Daoy (cell line): Measurements from ENCODE around the gene COTL1. TPM values are rescaled to one million over a fixed set of nuclear protein-coding genes. Genes with fewer than 3 reads are reported as not detected.

ENCODE experiments used
- DNase-seq: peaks from one replicate; pipeline ENCODE4 v3.0.0-alpha.2; 2015; ENCODE audit warnings: low read depth
- total RNA-seq: library from RNA; depleted of rRNA; stranded (reverse); fragments of >200 nt; shearing (Covaris generic); gene quantifications from 2 replicates; pipeline ENCODE4 v1.2.3, GENCODE V29; 2014

COTL1 gene
- total RNA-seq, 1 experiment from 2014 or later: 128 TPM

DNA sequence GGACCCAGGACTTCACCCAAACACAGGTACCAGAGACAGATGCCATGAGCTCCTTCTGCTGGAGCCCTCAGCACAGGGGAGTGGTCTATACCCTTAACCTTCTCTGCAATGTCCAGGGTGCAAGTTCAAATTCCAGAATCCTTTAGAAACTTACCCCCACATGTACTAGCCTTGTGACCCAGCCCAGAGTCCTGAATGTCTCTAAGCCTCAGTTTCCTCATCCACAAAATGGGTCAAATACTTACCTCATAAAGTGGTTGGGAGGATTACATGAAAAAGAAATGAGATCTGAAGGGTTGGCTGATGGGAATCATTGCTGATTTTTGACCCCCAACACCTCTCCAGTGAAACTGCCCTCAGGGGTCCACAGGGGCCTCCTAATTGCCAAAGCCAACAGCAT lies 21.7 kb downstream of the COTL1 start:
- DNase-seq: no peak

GRCh38 chr16:84595052-84595481 lies 22.8 kb downstream of the COTL1 start:
- DNase-seq: no peak

GRCh38 chr16:84594725-84595038 lies 23.2 kb downstream of the COTL1 start:
- DNase-seq: no peak

GRCh38 chr16:84593825-84594724 lies 23.8 kb downstream of the COTL1 start:
- no peak for DNase-seq

DNA sequence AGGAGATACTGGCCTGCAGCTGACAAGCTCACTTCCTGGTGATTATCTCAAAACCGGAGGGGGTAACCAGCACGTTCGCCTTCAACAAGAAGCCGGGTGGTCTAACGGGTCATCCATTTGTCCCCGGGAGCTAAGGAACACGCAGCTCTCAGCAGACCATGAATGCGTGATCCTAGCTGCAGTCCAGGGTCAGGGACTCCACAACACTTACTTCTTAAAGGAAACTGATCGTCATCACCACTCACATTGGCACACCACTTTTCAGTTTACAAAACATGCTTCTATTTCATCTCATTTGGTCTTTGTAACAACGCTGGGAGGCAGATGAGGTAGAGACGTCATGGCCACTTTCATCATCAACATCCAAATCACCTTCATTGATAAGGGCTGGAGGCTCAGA lies 25.2 kb downstream of the COTL1 start:
- no peak for DNase-seq

DNA sequence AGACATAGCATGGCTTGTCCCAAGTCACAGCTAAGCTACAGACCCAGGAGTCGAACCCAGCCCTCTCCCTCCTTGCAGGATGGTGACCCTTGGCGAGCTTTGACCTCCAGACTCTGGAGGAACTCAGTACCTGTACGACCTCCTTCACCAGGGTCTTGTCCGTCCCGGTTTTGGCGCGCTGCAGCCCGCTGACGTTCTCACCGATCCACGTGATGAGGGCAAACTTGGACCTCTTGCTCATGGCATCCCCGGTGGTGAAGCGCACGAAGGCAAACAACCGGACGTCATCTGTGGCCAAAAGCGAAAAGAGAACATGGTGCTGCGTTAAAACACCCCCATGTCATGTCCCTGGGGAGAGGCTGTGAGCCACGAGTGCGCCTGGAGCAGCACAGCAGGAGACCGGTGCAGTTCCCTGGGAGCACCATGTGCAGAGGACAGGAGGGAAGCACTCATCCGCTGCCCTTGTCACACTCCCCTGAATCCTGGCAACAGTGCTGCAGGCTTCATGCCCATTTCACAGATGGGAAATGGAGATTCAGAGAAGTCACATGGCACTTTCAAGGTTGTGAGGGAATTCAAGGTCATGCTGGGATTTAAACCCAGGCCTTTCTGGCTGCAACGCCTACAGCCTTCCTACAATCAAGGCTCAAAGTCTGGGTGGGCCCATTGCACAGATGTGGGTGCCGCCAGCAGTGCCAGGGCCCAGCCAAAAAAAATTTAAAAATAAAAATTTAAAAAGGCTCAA lies 27.7 kb downstream of the COTL1 start:
- no peak for DNase-seq

DNA sequence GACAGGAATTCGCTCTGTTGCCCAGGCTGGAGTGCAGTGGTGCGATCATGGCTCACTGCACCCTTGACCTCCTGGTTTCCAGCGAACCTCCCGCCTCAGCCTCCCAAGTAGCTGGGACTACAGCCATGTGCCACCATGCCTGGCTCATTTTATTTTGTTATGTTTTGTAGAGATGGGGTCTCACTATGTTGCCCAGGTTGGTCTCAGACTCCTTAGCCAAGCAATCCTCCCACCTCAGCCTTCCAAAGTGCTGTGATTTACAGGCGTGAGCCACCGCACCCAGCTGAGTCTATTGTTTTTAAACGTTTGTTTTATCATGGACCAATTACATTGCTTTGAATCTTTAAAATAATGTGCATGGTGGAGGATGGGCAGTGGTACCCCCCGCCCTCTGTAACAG lies 28.9 kb downstream of the COTL1 start:
- no peak for DNase-seq

DNA sequence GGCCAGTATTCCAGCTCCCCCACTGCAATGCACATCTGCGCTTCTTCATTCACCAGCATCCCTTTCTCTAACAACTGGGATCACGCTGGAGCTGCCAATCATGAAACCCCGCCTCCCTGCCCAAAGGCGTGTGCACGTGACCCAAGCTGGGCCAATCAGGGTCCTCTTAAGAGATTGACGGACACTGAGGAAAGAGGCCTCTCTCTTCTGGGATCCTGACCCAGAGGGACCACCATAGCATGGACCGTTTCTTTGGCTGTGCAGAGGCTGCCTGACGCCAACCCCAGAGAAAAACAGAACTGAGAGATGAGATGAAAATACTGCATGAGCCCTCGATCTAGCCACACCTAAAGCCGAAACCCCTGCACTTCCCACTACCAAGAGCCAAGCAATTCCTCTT lies 32.0 kb downstream of the COTL1 start:
- DNase-seq: peak; percentile 14

- DNase-seq: no peak
Observed at GRCh38 chr16:84585467-84585866, 32.4 kb downstream of the COTL1 start.

DNA sequence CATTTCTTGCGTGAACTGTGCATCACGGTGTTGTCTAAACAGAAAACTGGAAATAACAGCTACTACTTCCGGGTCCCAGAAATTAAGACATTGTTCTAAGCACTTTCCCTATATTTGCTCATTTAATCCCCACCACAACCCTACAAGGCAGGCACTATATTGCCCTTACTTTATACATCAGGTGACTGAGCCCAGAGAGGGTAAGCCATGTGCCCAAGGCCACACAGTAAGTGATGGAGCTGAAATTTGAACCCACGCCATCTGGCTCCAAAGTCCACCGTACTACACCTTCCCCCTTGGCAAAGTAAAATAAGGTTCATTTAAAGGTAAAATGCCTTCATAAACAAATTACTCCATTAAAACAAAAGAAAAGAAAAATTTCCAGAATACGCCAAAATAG lies 33.2 kb downstream of the COTL1 start:
- no peak for DNase-seq

DNA sequence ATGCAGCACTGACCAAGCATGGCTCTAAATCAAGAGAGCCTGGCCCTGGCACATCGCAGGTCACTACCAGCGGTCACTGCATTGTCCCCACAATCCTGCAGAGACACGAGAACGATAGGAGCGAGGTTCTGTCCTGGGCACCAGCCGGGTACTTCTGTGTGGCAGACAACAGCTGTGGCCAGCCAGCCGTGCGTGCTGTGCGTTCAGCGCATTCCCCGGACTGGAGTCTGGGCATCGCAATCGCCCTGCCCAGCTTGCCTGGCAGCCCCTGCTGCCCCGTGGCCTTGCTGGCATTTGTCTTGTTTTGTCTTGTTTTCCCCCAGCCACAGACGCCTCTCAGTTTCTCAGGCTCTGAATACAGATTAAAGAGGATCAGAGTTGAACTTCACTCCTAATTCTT lies 33.9 kb downstream of the COTL1 start:
- no peak for DNase-seq

GRCh38 chr16:84582958-84583516 lies 34.8 kb downstream of the COTL1 start:
- DNase-seq: peak; percentile 44

GRCh38 chr16:84581158-84581557 lies 36.7 kb downstream of the COTL1 start:
- DNase-seq: no peak

- DNase-seq: no peak
Observed at GRCh38 chr16:84579936-84580335, 37.9 kb downstream of the COTL1 start.

- DNase-seq: no peak
Observed at GRCh38 chr16:84578538-84579126, 39.2 kb downstream of the COTL1 start.

GRCh38 chr16:84577034-84577803 lies 40.7 kb downstream of the COTL1 start:
- no peak for DNase-seq

- DNase-seq: no peak
Observed at GRCh38 chr16:84575914-84576313, 42.0 kb downstream of the COTL1 start.

GRCh38 chr16:84574191-84574590 lies 43.7 kb downstream of the COTL1 start:
- DNase-seq: no peak

DNA sequence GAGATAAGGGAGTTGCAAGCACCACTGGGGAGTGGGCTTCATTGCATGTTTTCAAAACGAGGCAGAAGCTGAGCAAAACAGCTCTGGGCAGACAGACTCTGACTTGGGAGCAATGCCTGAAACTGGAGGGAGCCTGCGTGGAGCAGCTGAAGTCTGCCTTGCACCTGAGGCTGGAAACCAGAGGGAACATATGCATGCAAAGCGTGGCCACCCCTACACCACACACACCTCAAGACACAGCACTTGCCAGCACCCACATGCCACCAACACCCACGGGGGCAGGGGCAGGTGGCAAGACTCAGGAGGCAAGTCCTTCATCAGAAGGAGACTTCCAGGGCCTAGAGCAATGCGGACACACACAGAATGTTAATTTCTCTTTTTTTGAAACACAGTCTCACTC lies 45.8 kb downstream of the COTL1 start:
- DNase-seq: no peak

DNA sequence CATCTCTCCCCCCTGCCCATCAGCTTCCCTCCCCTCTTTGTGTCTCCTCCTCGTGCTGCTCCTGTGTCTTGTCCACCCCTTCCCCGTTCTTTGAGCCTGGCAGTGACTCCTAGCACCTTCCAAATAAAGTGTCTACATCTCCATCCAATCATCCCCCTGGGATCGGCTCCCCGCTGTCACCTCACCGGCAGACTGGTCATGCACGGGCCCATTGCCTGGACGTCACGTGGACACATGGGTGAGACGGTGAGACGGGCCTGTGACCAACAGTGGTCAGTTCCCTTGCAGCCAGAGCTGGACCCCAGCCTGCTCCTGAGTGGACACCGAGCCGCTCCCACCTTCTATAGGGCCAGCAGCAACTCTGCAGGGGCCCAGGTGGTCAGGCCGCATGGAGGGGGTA lies 46.4 kb downstream of the COTL1 start:
- DNase-seq: no peak

DNA sequence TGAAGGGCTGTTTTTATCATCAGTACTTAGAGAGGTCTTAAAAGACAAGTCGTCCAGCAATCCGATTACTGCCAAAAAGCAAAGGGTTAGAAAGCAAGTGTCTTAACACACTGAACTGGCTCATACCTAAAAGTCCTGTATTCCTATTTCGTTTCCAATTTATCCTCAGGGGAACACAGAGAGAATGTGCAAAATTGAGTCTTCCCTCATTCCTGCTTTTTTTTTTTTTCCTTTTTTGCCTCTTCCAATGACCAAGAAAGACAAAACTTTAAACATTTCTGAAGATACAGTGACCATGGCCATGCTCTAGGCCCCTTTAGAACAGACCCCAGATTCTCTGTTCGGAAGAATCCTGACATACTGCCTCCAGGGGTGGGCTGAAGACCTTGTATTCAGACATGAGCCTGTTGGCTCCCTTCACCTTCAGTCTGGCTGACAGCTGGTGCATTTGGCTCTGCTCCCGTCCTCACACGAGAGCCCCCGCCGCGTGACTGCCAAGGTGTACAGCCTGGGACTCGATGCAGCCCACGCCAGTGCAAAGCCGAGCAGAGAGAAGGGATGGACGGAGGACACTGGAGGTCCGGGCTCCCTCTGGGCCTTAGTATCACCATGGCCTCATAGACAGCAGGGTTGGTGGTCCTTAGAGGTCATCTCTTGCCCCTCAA lies 47.0 kb downstream of the COTL1 start:
- DNase-seq: no peak
